Ovary (tissue), 9 donors: ENCODE results near the gene ERN1. TPM values are rescaled to one million over a fixed set of nuclear protein-coding genes. Genes with fewer than 3 reads are reported as not detected.

Experiments
- DNase-seq, 5 donors: peaks; one replicate each; pipeline ENCODE4 v3.0.0-alpha.2; 2019 to 2020
- H3K27ac ChIP-seq, 2 donors: fragments of 200-600 bp; one replicate each; pipeline versions ENCODE4 v1.5.1 to v1.8.0; 2019 to 2022
- H3K27me3 ChIP-seq: fragments of 200-600 bp; one replicate; pipeline ENCODE4 v1.8.0; 2022
- H3K36me3 ChIP-seq: fragments of 200-600 bp; sonication (generic); one replicate; pipeline ENCODE4 v1.5.1; 2019
- H3K4me1 ChIP-seq: one replicate; pipeline ENCODE4 v1.8.1; 2013; ENCODE audit warnings: mild to moderate bottlenecking, moderate library complexity; ENCODE audit not compliant: insufficient read depth
- H3K4me3 ChIP-seq: fragments of 200-600 bp; sonication (generic); one replicate; pipeline ENCODE4 v1.5.1; 2017
- H3K9me3 ChIP-seq, 2 donors: fragments of 200-600 bp in 1 of 2; sonication (generic) in 1 of 2; one replicate each; pipeline versions ENCODE4 v1.5.1 to v1.8.1; 2013 to 2019; ENCODE audit warnings: mild to moderate bottlenecking in 1 of 2, moderate library complexity in 1 of 2
- EP300 ChIP-seq: sonication (generic); formaldehyde crosslinking; IDR thresholded peaks from one replicate; pipeline ENCODE4 v1.6.1; 2017; ENCODE audit warnings: antibody characterized with exemption
- POLR2A ChIP-seq: fragments of 450-650 bp; IDR thresholded peaks from one replicate; pipeline ENCODE4 v1.6.1; 2017; ENCODE audit warnings: antibody characterized with exemption, mild to moderate bottlenecking, moderate library complexity
- WGBS, 3 donors: extraction: QIAGEN DNeasy Blood & Tissue Kit in 1 of 3; methylation state at CpG; one replicate each; pipeline versions ENCODE4 v1.1.5 to v1.1.7; 2013 to 2017; 5-methylcytosine and 5-hydroxymethylcytosine counted together
- intact Hi-C, 4 donors: fragments of 100-400 bp; cut with DNase I; formaldehyde crosslinking; loops; one replicate each; pipeline versions ENCODE4 v1.11.0 to v1.15.1; 2022 to 2023
- polyA plus RNA-seq, 2 donors: library from polyadenylated mRNA; stranded (reverse); fragments of 200-250 nt in 1 of 2; fragments of 350-450 nt in 1 of 2; fragmentation: Illumina TruSeq in 1 of 2; extraction: RNeasy Lipid Tissue Mini Kit (QIAGEN cat#74804) in 1 of 2; gene quantifications; one replicate each; pipeline ENCODE4 v1.2.3, GENCODE V29; 2013 to 2014
- total RNA-seq, 7 donors: library from RNA; depleted of rRNA in 2 of 7; stranded (reverse); fragments of >200 nt in 2 of 7; fragmentation: NEBNext Ultra II Directional in 3 of 7; extraction: Animal tissue kit (Norgen Biotek cat#: 25700) in 3 of 7; gene quantifications; one replicate each; pipeline versions ENCODE4 v1.1.0 to v1.2.4, GENCODE V29; 2016 to 2023
- TF ChIP-seq, protein P1 (sequence below), 3 donors: fragments of 450-650 bp in 2 of 3; fragments of 200-600 bp in 1 of 3; IDR thresholded peaks; one replicate each; pipeline versions ENCODE4 v1.5.1 to v1.8.0; 2016 to 2022; ENCODE audit warnings: antibody characterized with exemption in 3 of 3, mild to moderate bottlenecking in 1 of 3
- donor health status: DM: no; HTN: no; CAD: no; lungs with moderate emphysema.
- donor health status: DM: no; HTN: no; CAD: no.
- donor health status: Bipolar disorder and iron deficiency.
- donor health status: DM: yes; HTN: yes; CAD: no.
- donor health status: DM: no; HTN: no; CAD: no.
- donor health status: DM: yes; HTN: yes; CAD: no.

Gene ERN1
- total and polyA plus RNA-seq, 9 donors, result 8.1 to 73.4 (median 30.4) TPM

DNA sequence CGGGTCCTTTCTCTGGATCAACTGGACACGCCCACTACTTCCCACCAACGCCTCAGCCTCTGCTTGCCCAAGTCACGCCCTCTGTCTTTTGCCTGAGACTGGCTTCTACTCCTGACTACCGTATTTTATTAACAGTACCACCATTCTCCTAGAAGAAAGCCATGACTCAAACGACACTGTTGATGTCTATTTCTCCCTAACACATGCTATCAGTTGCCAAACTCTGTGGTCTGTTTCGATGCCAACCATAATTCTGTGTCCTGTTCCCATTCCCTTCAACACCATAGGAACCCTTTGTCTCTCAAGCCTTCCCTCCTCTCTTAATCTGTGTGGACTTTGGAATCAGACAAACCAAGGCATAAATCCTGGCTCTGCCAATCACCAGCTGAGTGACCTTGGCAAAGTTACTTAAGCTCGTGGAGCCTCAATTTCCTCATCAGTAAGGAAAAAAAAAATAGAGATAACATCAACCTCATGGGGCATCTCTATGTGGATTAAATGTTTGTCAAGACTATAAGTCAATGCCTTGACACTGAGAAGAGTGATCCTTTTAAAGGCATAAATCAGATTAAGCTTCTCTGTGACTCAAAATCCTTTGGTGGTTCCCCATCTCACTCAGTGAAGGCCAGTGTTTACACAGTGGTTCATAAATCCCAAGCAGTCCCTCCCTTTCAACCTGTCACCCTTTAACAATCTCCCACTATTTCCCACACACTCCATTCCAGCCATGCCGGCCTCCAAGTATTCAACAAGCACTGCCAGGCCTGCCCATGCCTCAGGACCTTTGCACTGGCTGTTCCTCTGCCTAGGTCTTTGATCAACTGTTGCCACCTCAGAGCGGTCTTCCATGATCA lies 45.6 kb downstream of the ERN1 start:
- Histone ChIP-seq H3K27ac (no peak overlapping the region), H3K36me3 (no peaks in the 10 kb centered on the region), H3K9me3 (no peaks in the 10 kb centered on the region), H3K4me3 (no peak overlapping the region), H3K4me1 (peaks cover 2% of the 10 kb centered on the region), H3K27me3 (no peaks in the 10 kb centered on the region)
- 64 to 74% (median 72%) methylated on average over 10 of the region's 10 CpGs for WGBS, 3 donors
- intact Hi-C loops, result no loop called here
- no peak for DNase-seq
- TF ChIP-seq, protein P1, sequence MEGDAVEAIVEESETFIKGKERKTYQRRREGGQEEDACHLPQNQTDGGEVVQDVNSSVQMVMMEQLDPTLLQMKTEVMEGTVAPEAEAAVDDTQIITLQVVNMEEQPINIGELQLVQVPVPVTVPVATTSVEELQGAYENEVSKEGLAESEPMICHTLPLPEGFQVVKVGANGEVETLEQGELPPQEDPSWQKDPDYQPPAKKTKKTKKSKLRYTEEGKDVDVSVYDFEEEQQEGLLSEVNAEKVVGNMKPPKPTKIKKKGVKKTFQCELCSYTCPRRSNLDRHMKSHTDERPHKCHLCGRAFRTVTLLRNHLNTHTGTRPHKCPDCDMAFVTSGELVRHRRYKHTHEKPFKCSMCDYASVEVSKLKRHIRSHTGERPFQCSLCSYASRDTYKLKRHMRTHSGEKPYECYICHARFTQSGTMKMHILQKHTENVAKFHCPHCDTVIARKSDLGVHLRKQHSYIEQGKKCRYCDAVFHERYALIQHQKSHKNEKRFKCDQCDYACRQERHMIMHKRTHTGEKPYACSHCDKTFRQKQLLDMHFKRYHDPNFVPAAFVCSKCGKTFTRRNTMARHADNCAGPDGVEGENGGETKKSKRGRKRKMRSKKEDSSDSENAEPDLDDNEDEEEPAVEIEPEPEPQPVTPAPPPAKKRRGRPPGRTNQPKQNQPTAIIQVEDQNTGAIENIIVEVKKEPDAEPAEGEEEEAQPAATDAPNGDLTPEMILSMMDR (IDR thresholded peaks at IDR 0.05), result no peak
- TF ChIP-seq POLR2A (no peak), EP300 (no peak)

DNA sequence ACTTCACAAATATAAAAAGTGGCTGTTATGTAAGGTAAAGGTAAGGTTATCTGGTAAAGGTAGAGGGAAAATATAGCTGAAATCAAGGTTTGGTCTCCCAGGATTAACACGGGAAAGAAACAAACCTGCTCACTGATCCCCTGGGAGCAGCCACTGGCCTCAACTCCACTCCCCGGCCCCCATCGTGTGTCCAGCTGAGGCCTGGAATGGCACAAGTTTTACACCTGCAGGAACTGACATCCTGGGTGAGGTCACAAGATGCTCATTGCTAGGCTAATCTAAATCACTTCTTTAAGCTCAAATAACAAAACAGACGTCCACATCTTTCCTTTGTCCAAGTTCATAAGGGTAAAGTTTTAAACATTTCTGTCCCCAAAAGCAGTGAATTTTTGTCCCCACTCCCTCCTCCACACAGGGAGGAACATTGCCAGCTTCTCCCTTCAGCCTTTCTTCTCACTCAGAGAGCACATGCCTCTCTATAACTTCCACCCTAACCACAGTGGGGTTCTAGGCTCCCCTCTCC lies 46.3 kb downstream of the ERN1 start:
- no peak overlapping the region for H3K4me3 ChIP-seq
- no peaks in the 10 kb centered on the region for H3K27me3 ChIP-seq
- no peak for DNase-seq
- no peak overlapping the region for H3K27ac ChIP-seq
- TF ChIP-seq, protein P1 (IDR thresholded peaks at IDR 0.05), result no peak
- TF ChIP-seq EP300 (no peak), POLR2A (no peak)
- WGBS, 3 donors, result 60 to 62% (median 60%) methylated on average over 4 of the region's 4 CpGs
- intact Hi-C loops, result no loop called here
- no peaks in the 10 kb centered on the region for H3K9me3 ChIP-seq
- no peaks in the 10 kb centered on the region for H3K36me3 ChIP-seq
- H3K4me1 ChIP-seq, result peaks cover 2% of the 10 kb centered on the region

DNA sequence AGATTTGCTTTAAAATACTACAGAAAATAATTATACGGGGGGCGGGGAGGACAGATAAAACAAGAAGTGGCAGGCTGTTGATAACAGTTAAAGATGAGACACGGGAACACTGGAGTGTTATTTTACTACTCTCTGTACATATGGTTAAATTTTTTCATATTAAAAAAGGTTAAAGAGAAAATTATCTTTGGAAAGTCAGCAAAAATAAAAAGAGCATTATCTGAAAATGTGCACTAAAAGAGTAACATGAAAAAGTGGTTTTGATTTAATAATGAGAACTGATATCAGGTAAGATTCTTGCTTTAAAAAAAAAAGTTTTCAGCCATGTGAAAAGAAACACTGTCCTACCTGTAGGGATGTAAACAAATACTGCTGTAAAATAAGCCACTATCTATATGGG lies 46.9 kb downstream of the ERN1 start:
- no peaks in the 10 kb centered on the region for H3K27me3 ChIP-seq
- 28 to 49% (median 40%) methylated on average over 3 of the region's 3 CpGs for WGBS, 3 donors
- no peak for DNase-seq
- H3K36me3 ChIP-seq, result no peaks in the 10 kb centered on the region
- H3K9me3 ChIP-seq, result no peaks in the 10 kb centered on the region
- peaks cover 2% of the 10 kb centered on the region for H3K4me1 ChIP-seq
- no peak overlapping the region for H3K4me3 ChIP-seq
- intact Hi-C loops, result no loop called here
- TF ChIP-seq EP300, result no peak
- TF ChIP-seq POLR2A, result no peak
- TF ChIP-seq, protein P1 (IDR thresholded peaks at IDR 0.05), result no peak
- no peak overlapping the region for H3K27ac ChIP-seq

DNA sequence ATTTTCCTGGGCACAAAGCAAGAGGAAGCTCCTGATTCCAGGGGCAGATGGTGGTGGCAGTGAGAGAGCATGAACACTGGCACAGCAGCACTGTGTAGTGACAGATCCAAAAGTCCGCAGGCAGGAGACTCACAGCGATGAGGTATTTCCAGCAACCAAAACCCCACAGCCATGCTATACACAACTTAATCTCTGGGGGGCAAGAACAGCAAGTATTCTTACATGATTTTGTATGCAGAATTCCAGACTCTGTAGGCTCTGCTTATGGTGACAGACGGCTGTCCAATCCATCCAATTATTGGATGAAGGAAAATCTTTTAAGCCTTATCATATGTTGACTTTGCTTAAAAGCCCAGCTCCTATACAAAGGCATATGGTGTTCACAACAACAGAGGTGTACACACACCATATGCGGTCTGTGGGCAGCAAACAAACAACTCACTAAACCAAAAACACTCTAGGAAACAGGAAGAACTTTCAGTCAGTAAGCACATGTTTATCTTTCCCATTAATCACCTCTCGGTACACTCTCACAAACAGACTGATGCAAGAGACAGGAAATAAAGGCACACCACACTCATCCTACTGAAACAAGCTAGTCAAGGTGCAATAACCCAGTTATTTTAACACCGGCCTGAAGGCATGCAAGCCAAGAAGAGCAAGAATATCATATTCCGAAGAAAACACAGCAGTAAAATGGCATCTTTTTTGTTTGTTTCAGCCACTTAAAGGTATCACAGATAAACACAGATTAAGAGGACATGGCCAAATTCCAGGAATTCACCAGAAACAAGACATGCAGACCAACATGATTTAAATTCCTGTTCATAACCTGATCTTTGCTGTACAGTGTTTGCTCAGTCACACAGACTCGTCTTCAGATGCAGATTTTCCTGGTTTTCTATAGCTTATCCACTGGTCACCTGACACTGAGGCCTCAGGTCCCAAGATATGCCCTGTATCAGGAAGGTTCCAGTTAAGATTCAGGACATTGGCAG lies 47.8 kb downstream of the ERN1 start:
- Histone ChIP-seq H3K4me1 (peaks cover 2% of the 10 kb centered on the region), H3K36me3 (no peaks in the 10 kb centered on the region), H3K27ac (no peak overlapping the region), H3K27me3 (no peaks in the 10 kb centered on the region), H3K9me3 (no peaks in the 10 kb centered on the region), H3K4me3 (no peak overlapping the region)
- WGBS, 3 donors, result 72 to 81% (median 74%) methylated on average over 8 of the region's 8 CpGs
- intact Hi-C loops, result no loop called here
- TF ChIP-seq EP300, result no peak
- TF ChIP-seq POLR2A, result no peak
- TF ChIP-seq, protein P1 (IDR thresholded peaks at IDR 0.05), result no peak
- DNase-seq, result no peak
